ENCODE measurements around the gene DSCAM.
A peak's percentile ranks its signal among the peaks of the same experiment; 100 is the strongest.

Gene DSCAM

GRCh38 chr21:40393066-40393465 is 453.9 kb downstream of the DSCAM start:
- no peak for DNase-seq (ENCODE audit: low read depth in 4 of 4, low spot score in 1 of 4)

- DNase-seq (ENCODE audit: low read depth in 4 of 4, low spot score in 1 of 4) = no peak
These were observed 458.9 kb downstream of the DSCAM start for GRCh38 chr21:40388046-40388445.

- no peak for DNase-seq (ENCODE audit: low read depth in 4 of 4, low spot score in 1 of 4)
These were observed 459.8 kb downstream of the DSCAM start for GRCh38 chr21:40386981-40387747.

- DNase-seq (ENCODE audit: low read depth in 4 of 4, low spot score in 1 of 4) = peak in 2 of 4 experiments; percentile 21 to 28
These were observed 460.6 kb downstream of the DSCAM start for GRCh38 chr21:40386294-40386911.

- DNase-seq (ENCODE audit: low read depth in 4 of 4, low spot score in 1 of 4) = no peak
These were observed 461.1 kb downstream of the DSCAM start for GRCh38 chr21:40385883-40386282.

GRCh38 chr21:40383951-40384350 is 463.0 kb downstream of the DSCAM start:
- no peak for DNase-seq (ENCODE audit: low read depth in 4 of 4, low spot score in 1 of 4)

GRCh38 chr21:40381111-40381510 is 465.8 kb downstream of the DSCAM start:
- no peak for DNase-seq (ENCODE audit: low read depth in 4 of 4, low spot score in 1 of 4)

GRCh38 chr21:40379881-40380810 is 466.8 kb downstream of the DSCAM start:
- DNase-seq (ENCODE audit: low read depth in 4 of 4, low spot score in 1 of 4) = no peak

GRCh38 chr21:40377135-40377534 is 469.8 kb downstream of the DSCAM start:
- no peak for DNase-seq (ENCODE audit: low read depth in 4 of 4, low spot score in 1 of 4)

- DNase-seq (ENCODE audit: low read depth in 4 of 4, low spot score in 1 of 4) = no peak
These were observed 473.2 kb downstream of the DSCAM start for GRCh38 chr21:40373761-40374160.

- DNase-seq (ENCODE audit: low read depth in 4 of 4, low spot score in 1 of 4) = no peak
These were observed 474.5 kb downstream of the DSCAM start for GRCh38 chr21:40372506-40372905.

- DNase-seq (ENCODE audit: low read depth in 4 of 4, low spot score in 1 of 4) = no peak
These were observed 475.6 kb downstream of the DSCAM start for GRCh38 chr21:40371329-40371728.

GRCh38 chr21:40356644-40357043 is 490.3 kb downstream of the DSCAM start:
- no peak for DNase-seq (ENCODE audit: low read depth in 4 of 4, low spot score in 1 of 4)

GRCh38 chr21:40355076-40355475 is 491.9 kb downstream of the DSCAM start:
- no peak for DNase-seq (ENCODE audit: low read depth in 4 of 4, low spot score in 1 of 4)

GRCh38 chr21:40351006-40351405 is 496.0 kb downstream of the DSCAM start:
- no peak for DNase-seq (ENCODE audit: low read depth in 4 of 4, low spot score in 1 of 4)

GRCh38 chr21:40349591-40349990 is 497.4 kb downstream of the DSCAM start:
- DNase-seq (ENCODE audit: low read depth in 4 of 4, low spot score in 1 of 4) = no peak

GRCh38 chr21:40345711-40346321 is 501.1 kb downstream of the DSCAM start:
- no peak for DNase-seq (ENCODE audit: low read depth in 4 of 4, low spot score in 1 of 4)

GRCh38 chr21:40340357-40340756 is 506.6 kb downstream of the DSCAM start:
- DNase-seq (ENCODE audit: low read depth in 4 of 4, low spot score in 1 of 4) = no peak

- no peak for DNase-seq (ENCODE audit: low read depth in 4 of 4, low spot score in 1 of 4)
These were observed 507.9 kb downstream of the DSCAM start for GRCh38 chr21:40339050-40339449.

GRCh38 chr21:40337981-40338380 is 509.0 kb downstream of the DSCAM start:
- no peak for DNase-seq (ENCODE audit: low read depth in 4 of 4, low spot score in 1 of 4)

- no peak for DNase-seq (ENCODE audit: low read depth in 4 of 4, low spot score in 1 of 4)
These were observed 511.3 kb downstream of the DSCAM start for GRCh38 chr21:40335704-40336103.
